SK-N-SH (cell line): ENCODE measurements around the gene ZNF138. TPM values are rescaled to one million over a fixed set of nuclear protein-coding genes. Genes with fewer than 3 reads are reported as not detected.
A peak's percentile ranks its signal among the peaks of the same experiment; 100 is the strongest.

ENCODE experiments used
- CTCF ChIA-PET: fragments of 300-600, 350-600 bp; formaldehyde crosslinking; extraction: SDS; loops from one replicate; lab custom pipeline; 2021; lab: Yijun Ruan, JAX
- POLR2A ChIA-PET: fragments of 350-600 bp; sonication (Branson Sonifier 250); formaldehyde crosslinking; extraction: SDS; loops from one replicate; lab custom pipeline; 2020; ENCODE audit warnings: antibody characterized with exemption, inconsistent platforms; lab: Yijun Ruan, JAX
- DNase-seq: peaks from one replicate; pipeline ENCODE4 v3.0.0; 2012
- H2AFZ ChIP-seq: fragments of 200-600 bp; sonication (generic); 2 replicates; pipeline ENCODE4 v1.8.1; 2016; ENCODE audit warnings: antibody characterized with exemption, mild to moderate bottlenecking, low read depth
- H3F3A ChIP-seq: fragments of 200-600 bp; sonication (generic); replicated peaks from 2 replicates; pipeline ENCODE3; 2016; ENCODE audit warnings: antibody characterized with exemption, mild to moderate bottlenecking; ENCODE audit not compliant: insufficient read depth
- H3K27ac ChIP-seq, 2 experiments: fragments of 200-500 bp in 1 of 2; fragments of 200-600 bp in 1 of 2; sonication (Bioruptor generic) in 1 of 2; sonication (generic), shearing (Covaris generic) in 1 of 2; 2 replicates each; pipeline versions ENCODE4 v1.5.1 to v1.6.1; 2014 to 2016; ENCODE audit warnings: low read depth in 2 of 2, inconsistent platforms in 1 of 2, low read length in 1 of 2, mild to moderate bottlenecking in 1 of 2, mixed read lengths in 1 of 2
- H3K27me3 ChIP-seq: fragments of 200-600 bp; sonication (generic), shearing (Covaris generic); 2 replicates; pipeline ENCODE4 v1.6.1; 2016; ENCODE audit warnings: mixed run types; ENCODE audit not compliant: insufficient read depth
- H3K36me3 ChIP-seq, 2 experiments: fragments of 200-500 bp in 1 of 2; fragments of 200-600 bp in 1 of 2; sonication (Bioruptor generic) in 1 of 2; sonication (generic) in 1 of 2; replicated peaks in 1 of 2; 2 replicates each; pipeline versions ENCODE3 to v1.5.1; 2014 to 2016; ENCODE audit warnings: low read length in 1 of 2, mild to moderate bottlenecking in 1 of 2; ENCODE audit not compliant: insufficient read depth in 2 of 2, control insufficient read depth in 1 of 2
- H3K4me1 ChIP-seq, 2 experiments: fragments of 200-500 bp in 1 of 2; fragments of 200-600 bp in 1 of 2; sonication (Bioruptor generic) in 1 of 2; sonication (generic), shearing (Covaris generic) in 1 of 2; 2 replicates each; pipeline versions ENCODE4 v1.5.1 to v1.6.1; 2014 to 2016; ENCODE audit warnings: low read depth in 1 of 2, low read length in 1 of 2, mixed run types in 1 of 2; ENCODE audit not compliant: insufficient read depth in 2 of 2, control insufficient read depth in 1 of 2
- H3K4me2 ChIP-seq: fragments of 200-600 bp; sonication (generic), shearing (Covaris generic); 2 replicates; pipeline ENCODE4 v1.6.1; 2017; ENCODE audit warnings: mixed run types
- H3K4me3 ChIP-seq, 2 experiments: fragments of 200-500 bp in 1 of 2; fragments of 200-600 bp in 1 of 2; sonication (Bioruptor generic) in 1 of 2; sonication (generic), shearing (Covaris generic) in 1 of 2; 2 replicates each; pipeline versions ENCODE4 v1.5.1 to v1.8.1; 2014 to 2016; ENCODE audit warnings: low read depth in 2 of 2, inconsistent platforms in 1 of 2, low read length in 1 of 2, mild to moderate bottlenecking in 1 of 2, mixed read lengths in 1 of 2, moderate library complexity in 1 of 2
- H3K79me2 ChIP-seq: fragments of 200-600 bp; sonication (generic); 2 replicates; pipeline ENCODE4 v1.8.1; 2017; ENCODE audit warnings: mild to moderate bottlenecking; ENCODE audit not compliant: insufficient read depth
- H3K9ac ChIP-seq: fragments of 200-600 bp; sonication (generic); 2 replicates; pipeline ENCODE4 v1.6.1; 2017; ENCODE audit warnings: mixed run types
- H3K9me2 ChIP-seq: fragments of 200-600 bp; sonication (generic); 2 replicates; pipeline ENCODE4 v1.6.1; 2017; ENCODE audit warnings: mixed run types
- H3K9me3 ChIP-seq: fragments of 200-600 bp; sonication (generic); 2 replicates; pipeline ENCODE4 v1.6.1; 2017; ENCODE audit warnings: mixed run types, mild to moderate bottlenecking, moderate library complexity
- H4K20me1 ChIP-seq: fragments of 200-600 bp; sonication (generic); 2 replicates; pipeline ENCODE4 v1.6.1; 2017; ENCODE audit warnings: mild to moderate bottlenecking, mixed run types; ENCODE audit not compliant: insufficient read depth
- CHD2 ChIP-seq: fragments of 150-350 bp; IDR thresholded peaks from 2 replicates; pipeline ENCODE4 v1.6.1; 2018; ENCODE audit warnings: low read length; ENCODE audit not compliant: partially characterized antibody
- ELF1 ChIP-seq: IDR thresholded peaks from 2 replicates; pipeline ENCODE4 v1.4.0; 2012
- EP300 ChIP-seq, 2 experiments: IDR thresholded peaks; 2 replicates each; pipeline versions ENCODE4 v1.4.0 to v1.6.1; 2012; ENCODE audit warnings: borderline replicate concordance in 1 of 2, low read depth in 1 of 2, low read length in 1 of 2
- FOSL2 ChIP-seq: IDR thresholded peaks from 2 replicates; pipeline ENCODE4 v1.4.0; 2012; ENCODE audit warnings: low read depth, mild to moderate bottlenecking, moderate library complexity, borderline replicate concordance
- FOXJ3 ChIP-seq: sonication (generic); formaldehyde crosslinking; IDR thresholded peaks from 2 replicates; pipeline ENCODE4 v1.5.1; 2020; ENCODE audit warnings: mild to moderate bottlenecking, missing genetic modification reagents
- FOXM1 ChIP-seq: IDR thresholded peaks from 2 replicates; pipeline ENCODE4 v1.4.0; 2012; ENCODE audit warnings: low read depth, mild to moderate bottlenecking
- IRF3 ChIP-seq: fragments of 150-350 bp; IDR thresholded peaks from 2 replicates; pipeline ENCODE4 v1.6.1; 2016; ENCODE audit warnings: mild to moderate bottlenecking, low read depth, low read length
- JUND ChIP-seq: IDR thresholded peaks from 2 replicates; pipeline ENCODE4 v1.4.0; 2012
- MEF2A ChIP-seq: IDR thresholded peaks from 2 replicates; pipeline ENCODE4 v1.4.0; 2012; ENCODE audit warnings: low read depth, borderline replicate concordance
- MXI1 ChIP-seq: IDR thresholded peaks from 2 replicates; pipeline ENCODE4 v1.6.1; 2012; ENCODE audit warnings: mild to moderate bottlenecking, low read depth, low read length, improper control_type of control experiment
- NFIC ChIP-seq: IDR thresholded peaks from 2 replicates; pipeline ENCODE4 v1.4.0; 2012; ENCODE audit warnings: borderline replicate concordance
- PBX3 ChIP-seq: IDR thresholded peaks from 2 replicates; pipeline ENCODE4; 2012
- RAD21 ChIP-seq: IDR thresholded peaks from 2 replicates; pipeline ENCODE4 v1.6.1; 2012; ENCODE audit warnings: mild to moderate bottlenecking, low read length
- RCOR1 ChIP-seq: fragments of 150-350 bp; IDR thresholded peaks from 2 replicates; pipeline ENCODE4 v1.6.1; 2017; ENCODE audit warnings: antibody characterized with exemption, low read length
- RXRA ChIP-seq: IDR thresholded peaks from 2 replicates; pipeline ENCODE4 v1.4.0; 2012; ENCODE audit warnings: low read depth, mild to moderate bottlenecking, borderline replicate concordance
- SIN3A ChIP-seq: IDR thresholded peaks from 2 replicates; pipeline ENCODE4 v1.6.1; 2012; ENCODE audit warnings: low read depth, mild to moderate bottlenecking, low read length, moderate library complexity, borderline replicate concordance
- SMC3 ChIP-seq: IDR thresholded peaks from 2 replicates; pipeline ENCODE4 v1.6.1; 2012; ENCODE audit warnings: low read depth, low read length, improper control_type of control experiment
- TAF1 ChIP-seq: IDR thresholded peaks from 2 replicates; pipeline ENCODE4 v1.6.1; 2012; ENCODE audit warnings: low read depth, mild to moderate bottlenecking, low read length, moderate library complexity, borderline replicate concordance
- TEAD4 ChIP-seq: IDR thresholded peaks from 2 replicates; pipeline ENCODE4 v1.4.0; 2012; ENCODE audit warnings: mild to moderate bottlenecking, borderline replicate concordance; ENCODE audit not compliant: insufficient read depth
- YY1 ChIP-seq: IDR thresholded peaks from 2 replicates; pipeline ENCODE4 v1.4.0; 2012; ENCODE audit warnings: low read depth, mild to moderate bottlenecking
- WGBS: methylation state at CpG from one replicate; pipeline ENCODE4 v1.1.6; 2017; ENCODE audit warnings: low lambda C conversion rate; 5-methylcytosine and 5-hydroxymethylcytosine counted together
- polyA plus RNA-seq, 3 experiments: library from polyadenylated mRNA; depleted of rRNA; stranded (reverse); fragments of >200 nt; gene quantifications; 2 replicates each; pipeline ENCODE4 v1.2.3, GENCODE V29; 2012
- TF ChIP-seq, protein P1 (sequence below): IDR thresholded peaks from 2 replicates; pipeline ENCODE4 v1.4.0; 2012; ENCODE audit warnings: low read depth
- TF ChIP-seq, protein P2 (sequence below): IDR thresholded peaks from 2 replicates; pipeline ENCODE4 v1.4.0; 2012; ENCODE audit warnings: low read depth, borderline replicate concordance
- TF ChIP-seq, protein P3 (sequence below): fragments of 150-350 bp; IDR thresholded peaks from 2 replicates; pipeline ENCODE4 v1.6.1; 2017; ENCODE audit warnings: antibody characterized with exemption, low read length, low read depth, borderline replicate concordance
- TF ChIP-seq, protein P4 (sequence below): IDR thresholded peaks from 2 replicates; pipeline ENCODE4 v1.4.0; 2012; ENCODE audit warnings: low read depth, borderline replicate concordance
- TF ChIP-seq, protein P5 (sequence below): fragments of 200-600 bp; sonication (generic); IDR thresholded peaks from 2 replicates; pipeline ENCODE4 v1.6.1; 2017; ENCODE audit warnings: antibody characterized with exemption, mild to moderate bottlenecking, moderate library complexity

Gene ZNF138
- 4.9 and 6.6 TPM in 2 replicates for polyA plus RNA-seq (2012; rRNA removed)
- polyA plus RNA-seq (2012; cell fraction: cytosol; rRNA removed), result 7.1 and 9.2 TPM in 2 replicates
- polyA plus RNA-seq (2012; cell fraction: nucleus; rRNA removed), result 5.3 and 8.5 TPM in 2 replicates

GRCh38 chr7:64794171-64794844 is at the start of gene ZNF138:
Gene ZNF138 (plus strand): TSS chr7:64794428. CDS start chr7:64794569, 141 bp downstream.
- CTCF ChIA-PET, result interaction anchor here (1.5 to 1.6 kb wide), 2 partner anchors 9 to 152 kb away, joined by 4 to 5 read pairs; no protein-coding TSS in a partner anchor
- peaks cover under 1 to 16% of the 10 kb centered on the region in 2 experiments for H3K36me3 ChIP-seq
- 0 out of 2 replicates have a peak, but pooled peaks have one; percentile 15 for TF ChIP-seq YY1
- TF ChIP-seq EP300 (IDR thresholded peaks at IDR 0.05; ENCODE audit: borderline replicate concordance in 1 of 2, low read depth in 1 of 2, low read length in 1 of 2), result no peak
- TF ChIP-seq JUND, result no peak
- peak; percentile 96 for TF ChIP-seq SIN3A
- TF ChIP-seq RXRA, result no peak
- no peak for TF ChIP-seq FOXM1
- TF ChIP-seq, protein P1, sequence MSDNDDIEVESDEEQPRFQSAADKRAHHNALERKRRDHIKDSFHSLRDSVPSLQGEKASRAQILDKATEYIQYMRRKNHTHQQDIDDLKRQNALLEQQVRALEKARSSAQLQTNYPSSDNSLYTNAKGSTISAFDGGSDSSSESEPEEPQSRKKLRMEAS, result peak; percentile 90
- TF ChIP-seq TEAD4, result no peak
- peak; percentile 82 for TF ChIP-seq TAF1
- TF ChIP-seq, protein P2, sequence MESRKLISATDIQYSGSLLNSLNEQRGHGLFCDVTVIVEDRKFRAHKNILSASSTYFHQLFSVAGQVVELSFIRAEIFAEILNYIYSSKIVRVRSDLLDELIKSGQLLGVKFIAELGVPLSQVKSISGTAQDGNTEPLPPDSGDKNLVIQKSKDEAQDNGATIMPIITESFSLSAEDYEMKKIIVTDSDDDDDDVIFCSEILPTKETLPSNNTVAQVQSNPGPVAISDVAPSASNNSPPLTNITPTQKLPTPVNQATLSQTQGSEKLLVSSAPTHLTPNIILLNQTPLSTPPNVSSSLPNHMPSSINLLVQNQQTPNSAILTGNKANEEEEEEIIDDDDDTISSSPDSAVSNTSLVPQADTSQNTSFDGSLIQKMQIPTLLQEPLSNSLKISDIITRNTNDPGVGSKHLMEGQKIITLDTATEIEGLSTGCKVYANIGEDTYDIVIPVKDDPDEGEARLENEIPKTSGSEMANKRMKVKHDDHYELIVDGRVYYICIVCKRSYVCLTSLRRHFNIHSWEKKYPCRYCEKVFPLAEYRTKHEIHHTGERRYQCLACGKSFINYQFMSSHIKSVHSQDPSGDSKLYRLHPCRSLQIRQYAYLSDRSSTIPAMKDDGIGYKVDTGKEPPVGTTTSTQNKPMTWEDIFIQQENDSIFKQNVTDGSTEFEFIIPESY, result no peak
- no peak for TF ChIP-seq SMC3
- peak; percentile 87 for TF ChIP-seq IRF3
- peak; percentile 79 for TF ChIP-seq ELF1
- no peak; the same call in 1 of the 2 replicates for TF ChIP-seq NFIC
- TF ChIP-seq, protein P3, sequence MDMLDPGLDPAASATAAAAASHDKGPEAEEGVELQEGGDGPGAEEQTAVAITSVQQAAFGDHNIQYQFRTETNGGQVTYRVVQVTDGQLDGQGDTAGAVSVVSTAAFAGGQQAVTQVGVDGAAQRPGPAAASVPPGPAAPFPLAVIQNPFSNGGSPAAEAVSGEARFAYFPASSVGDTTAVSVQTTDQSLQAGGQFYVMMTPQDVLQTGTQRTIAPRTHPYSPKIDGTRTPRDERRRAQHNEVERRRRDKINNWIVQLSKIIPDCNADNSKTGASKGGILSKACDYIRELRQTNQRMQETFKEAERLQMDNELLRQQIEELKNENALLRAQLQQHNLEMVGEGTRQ, result no peak
- TF ChIP-seq MXI1, result peak; percentile 90
- TF ChIP-seq RAD21, result no peak
- TF ChIP-seq, protein P4, sequence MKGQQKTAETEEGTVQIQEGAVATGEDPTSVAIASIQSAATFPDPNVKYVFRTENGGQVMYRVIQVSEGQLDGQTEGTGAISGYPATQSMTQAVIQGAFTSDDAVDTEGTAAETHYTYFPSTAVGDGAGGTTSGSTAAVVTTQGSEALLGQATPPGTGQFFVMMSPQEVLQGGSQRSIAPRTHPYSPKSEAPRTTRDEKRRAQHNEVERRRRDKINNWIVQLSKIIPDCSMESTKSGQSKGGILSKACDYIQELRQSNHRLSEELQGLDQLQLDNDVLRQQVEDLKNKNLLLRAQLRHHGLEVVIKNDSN, result no peak
- TF ChIP-seq, protein P5, sequence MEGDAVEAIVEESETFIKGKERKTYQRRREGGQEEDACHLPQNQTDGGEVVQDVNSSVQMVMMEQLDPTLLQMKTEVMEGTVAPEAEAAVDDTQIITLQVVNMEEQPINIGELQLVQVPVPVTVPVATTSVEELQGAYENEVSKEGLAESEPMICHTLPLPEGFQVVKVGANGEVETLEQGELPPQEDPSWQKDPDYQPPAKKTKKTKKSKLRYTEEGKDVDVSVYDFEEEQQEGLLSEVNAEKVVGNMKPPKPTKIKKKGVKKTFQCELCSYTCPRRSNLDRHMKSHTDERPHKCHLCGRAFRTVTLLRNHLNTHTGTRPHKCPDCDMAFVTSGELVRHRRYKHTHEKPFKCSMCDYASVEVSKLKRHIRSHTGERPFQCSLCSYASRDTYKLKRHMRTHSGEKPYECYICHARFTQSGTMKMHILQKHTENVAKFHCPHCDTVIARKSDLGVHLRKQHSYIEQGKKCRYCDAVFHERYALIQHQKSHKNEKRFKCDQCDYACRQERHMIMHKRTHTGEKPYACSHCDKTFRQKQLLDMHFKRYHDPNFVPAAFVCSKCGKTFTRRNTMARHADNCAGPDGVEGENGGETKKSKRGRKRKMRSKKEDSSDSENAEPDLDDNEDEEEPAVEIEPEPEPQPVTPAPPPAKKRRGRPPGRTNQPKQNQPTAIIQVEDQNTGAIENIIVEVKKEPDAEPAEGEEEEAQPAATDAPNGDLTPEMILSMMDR, result no peak; the same call in 1 of the 2 replicates
- peak; percentile 98 for TF ChIP-seq PBX3
- TF ChIP-seq FOXJ3 (CRISPR knock-in tag), result no peak
- TF ChIP-seq CHD2, result peak; percentile 95
- TF ChIP-seq RCOR1, result no peak
- no peak for TF ChIP-seq FOSL2
- no peak for TF ChIP-seq MEF2A

More at GRCh38 chr7:64794171-64794844, at the start of gene ZNF138:
- POLR2A ChIA-PET, result interaction anchor here (0.6 to 1.4 kb wide), 10 partner anchors 9 to 475 kb away, joined by 3 to 9 read pairs (median 4); partner anchors contain the start of genes ZNF107 and ZNF273
- H3K9ac ChIP-seq, result peak within 1 kb of the TSS; percentile 87
- H4K20me1 ChIP-seq, result no peaks in the 10 kb centered on the region
- peak within 1 kb of the TSS; percentile 85 for H3K4me2 ChIP-seq
- no peaks in the 10 kb centered on the region for H3K9me2 ChIP-seq
- DNase-seq, result peak; percentile 96
- H3K27me3 ChIP-seq, result no peaks in the 10 kb centered on the region
- H3K79me2 ChIP-seq, result peaks cover 49% of the 10 kb centered on the region
- H3K27ac ChIP-seq, result peak within 1 kb of the TSS; percentile 68 to 90
- under 1% methylated on average over 27 of the region's 32 CpGs for WGBS
- peak within 1 kb of the TSS; percentile 83 for H2AFZ ChIP-seq
- H3K9me3 ChIP-seq, result no peaks in the 10 kb centered on the region
- peaks cover 5 to 13% of the 10 kb centered on the region in 2 experiments; a peak in 2 of 4 replicates for H3K4me1 ChIP-seq
- H3F3A ChIP-seq, result no peaks in the 10 kb centered on the region
- H3K4me3 ChIP-seq, result peak within 1 kb of the TSS; percentile 78 to 84
